Colonic mucosa (tissue), 4 donors: ENCODE results near the gene DUSP16. TPM values are rescaled to one million over a fixed set of nuclear protein-coding genes. Genes with fewer than 3 reads are reported as not detected.
"Not testable (repeated sequence)": the region's sequence is repeated elsewhere in the genome, so short reads cannot be mapped to it uniquely, and the experiment has no call there.

Experiments
- DNase-seq: peaks from one replicate; pipeline ENCODE4 v3.0.0-alpha.2; 2020
- H3K27ac ChIP-seq: fragments of 200-600 bp; one replicate; pipeline ENCODE4 v1.8.0; 2021
- H3K27me3 ChIP-seq: fragments of 200-600 bp; one replicate; pipeline ENCODE4 v1.8.0; 2021
- H3K36me3 ChIP-seq: fragments of 200-600 bp; one replicate; pipeline ENCODE4 v1.8.0; 2021
- H3K4me1 ChIP-seq: fragments of 200-600 bp; one replicate; pipeline ENCODE4 v1.8.0; 2021; ENCODE audit warnings: mild to moderate bottlenecking
- H3K4me3 ChIP-seq: fragments of 200-600 bp; one replicate; pipeline ENCODE4 v1.8.0; 2021
- H3K9ac ChIP-seq, 2 donors: one replicate each; pipeline ENCODE4 v1.7.0; 2013; ENCODE audit warnings: control low read depth in 2 of 2, low read depth in 2 of 2, low read length in 2 of 2
- H3K9me3 ChIP-seq: fragments of 200-600 bp; one replicate; pipeline ENCODE4 v1.8.0; 2021
- CTCF ChIP-seq: fragments of 200-600 bp; IDR thresholded peaks from one replicate; pipeline ENCODE4 v1.8.0; 2022; ENCODE audit warnings: antibody characterized with exemption, mild to moderate bottlenecking
- intact Hi-C: fragments of 100-400 bp; cut with DNase I; formaldehyde crosslinking; loops from one replicate; pipeline ENCODE4 v1.14.1; 2022
- total RNA-seq, 2 donors: library from RNA; stranded (reverse); fragmentation: NEBNext Ultra II Directional in 1 of 2; extraction: Animal tissue kit (Norgen Biotek cat#: 25700) in 1 of 2; gene quantifications; one replicate each; pipeline ENCODE4 v1.2.1, GENCODE V29; 2021
- donor health status: healthy.
- donor health status: DM: no; HTN: no; CAD: no.
- donor health status: DM: no; HTN: no; CAD: no.

DUSP16 gene
- total RNA-seq, 2 donors from 2014 or later, result 47.5 to 60.2 TPM

DNA sequence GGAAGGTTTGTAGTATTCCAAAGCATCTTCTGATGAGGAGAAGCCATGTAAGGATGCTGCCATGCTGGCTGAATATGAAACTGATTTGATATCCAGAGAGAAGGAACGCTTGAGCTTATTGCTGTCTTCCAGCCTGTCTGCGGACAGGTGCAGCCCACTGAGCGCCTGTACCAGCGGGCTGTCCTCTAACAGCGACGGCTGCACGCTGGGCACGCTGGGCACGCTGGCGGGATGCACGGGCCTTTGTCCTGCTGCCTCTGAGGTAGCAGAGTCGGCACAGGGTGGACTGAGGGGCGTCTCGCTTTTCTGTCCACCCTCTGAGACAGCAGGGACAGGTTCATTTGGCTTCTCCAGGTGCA, 85.2 kb downstream of the DUSP16 start:
- intact Hi-C loops, result no loop called here

GRCh38 chr12:12476857-12477531, 85.7 kb downstream of the DUSP16 start:
- peaks cover 6% of the 10 kb centered on the region for H3K36me3 ChIP-seq
- no peaks in the 10 kb centered on the region for H3K4me1 ChIP-seq
- H3K9me3 ChIP-seq, result no peaks in the 10 kb centered on the region
- DNase-seq, result no peak
- H3K27me3 ChIP-seq, result no peaks in the 10 kb centered on the region
- H3K27ac ChIP-seq, result no peak overlapping the region
- no peak overlapping the region for H3K9ac ChIP-seq
- TF ChIP-seq CTCF, result no peak
- intact Hi-C loops, result no loop called here
- no peak overlapping the region for H3K4me3 ChIP-seq

More for the DNA sequence above, 85.2 kb downstream of the DUSP16 start:
- H3K4me3 ChIP-seq, result no peak overlapping the region
- DNase-seq, result no peak
- no peak overlapping the region for H3K9ac ChIP-seq
- no peak for TF ChIP-seq CTCF
- no peak overlapping the region for H3K27ac ChIP-seq
- no peaks in the 10 kb centered on the region for H3K9me3 ChIP-seq
- no peaks in the 10 kb centered on the region for H3K4me1 ChIP-seq
- no peaks in the 10 kb centered on the region for H3K27me3 ChIP-seq
- H3K36me3 ChIP-seq, result peaks cover 6% of the 10 kb centered on the region

- H3K27ac ChIP-seq, result no peak overlapping the region
These were observed 87.5 kb downstream of the DUSP16 start for GRCh38 chr12:12474931-12475795.

GRCh38 chr12:12474471-12474928, 88.2 kb downstream of the DUSP16 start:
- H3K4me1 ChIP-seq, result no peaks in the 10 kb centered on the region
- peaks cover 6% of the 10 kb centered on the region for H3K36me3 ChIP-seq
- TF ChIP-seq CTCF, result no peak
- no peak overlapping the region for H3K9ac ChIP-seq
- no peak for DNase-seq
- no peak overlapping the region for H3K4me3 ChIP-seq
- intact Hi-C loops, result no loop called here
- no peak overlapping the region for H3K27ac ChIP-seq
- no peaks in the 10 kb centered on the region for H3K27me3 ChIP-seq
- no peaks in the 10 kb centered on the region for H3K9me3 ChIP-seq

More at GRCh38 chr12:12474931-12475795, 87.5 kb downstream of the DUSP16 start:
- H3K27me3 ChIP-seq, result no peaks in the 10 kb centered on the region
- DNase-seq, result no peak
- H3K4me3 ChIP-seq, result no peak overlapping the region
- intact Hi-C loops, result no loop called here
- H3K4me1 ChIP-seq, result no peaks in the 10 kb centered on the region
- H3K9me3 ChIP-seq, result no peaks in the 10 kb centered on the region
- H3K9ac ChIP-seq, result peak overlapping the region in 1 of 2 donors; percentile 28
- no peak for TF ChIP-seq CTCF
- H3K36me3 ChIP-seq, result peaks cover 6% of the 10 kb centered on the region

DNA sequence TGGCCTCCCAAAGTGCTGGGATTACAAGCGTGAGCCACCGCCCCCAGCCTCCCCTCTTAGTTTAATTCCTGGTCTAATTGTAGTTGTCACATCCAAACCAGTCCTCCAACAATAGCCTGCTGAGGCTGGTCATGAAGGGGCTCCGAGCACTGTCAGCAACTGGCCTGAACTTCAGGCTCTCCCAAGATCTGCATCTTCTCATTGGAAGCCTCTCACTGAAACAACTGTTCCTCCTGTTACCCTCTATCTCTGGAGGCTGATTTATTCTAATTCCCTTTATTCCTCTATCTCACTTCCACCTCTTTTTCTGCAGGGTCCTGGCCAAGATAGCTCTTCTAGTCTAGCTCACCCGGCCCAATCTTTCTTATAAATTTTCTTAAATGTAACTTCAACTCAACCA, 89.4 kb downstream of the DUSP16 start:
- Histone ChIP-seq H3K9ac (no peak overlapping the region), H3K4me3 (no peak overlapping the region), H3K27ac (no peak overlapping the region), H3K9me3 (no peaks in the 10 kb centered on the region), H3K36me3 (peaks cover 6% of the 10 kb centered on the region), H3K4me1 (no peaks in the 10 kb centered on the region), H3K27me3 (no peaks in the 10 kb centered on the region)
- intact Hi-C loops, result no loop called here
- no peak for TF ChIP-seq CTCF
- no peak for DNase-seq

- H3K36me3 ChIP-seq, DNase-seq, intact Hi-C loops, H3K27ac ChIP-seq, H3K9ac ChIP-seq, H3K9me3 ChIP-seq, H3K4me1 ChIP-seq, H3K27me3 ChIP-seq, H3K4me3 ChIP-seq: not testable (repeated sequence)
These were observed 90.4 kb downstream of the DUSP16 start for GRCh38 chr12:12471982-12472961.
